HepG2 (cell line): Measurements from ENCODE around the gene TCTA. TPM values are rescaled to one million over a fixed set of nuclear protein-coding genes. Genes with fewer than 3 reads are reported as not detected.
A peak's percentile ranks its signal among the peaks of the same experiment; 100 is the strongest.

Experiments used
- ATAC-seq: fragments of 200-7000 bp; cut with Tn5 transposase; 3 replicates; pipeline ENCODE4 v1.9.1; 2020; ENCODE audit warnings: mild to moderate bottlenecking, moderate library complexity
- BruUV-seq: library from RNA; stranded (reverse); fragments of 400-500 nt; replicated peaks from 2 replicates; lab custom pipeline; 2021; lab: Mats Ljungman, UMichigan
- CTCF ChIA-PET: fragments of 300-600 bp; formaldehyde crosslinking; extraction: SDS; loops from one replicate; lab custom pipeline; 2021; ENCODE audit warnings: low total read pairs, inconsistent platforms, low intra/inter-chr PET ratio; lab: Yijun Ruan, JAX
- POLR2A ChIA-PET: fragments of 350-600 bp; sonication (Branson Sonifier 250); formaldehyde crosslinking; loops from one replicate; lab custom pipeline; 2020; ENCODE audit warnings: antibody characterized with exemption, inconsistent platforms; lab: Yijun Ruan, JAX
- DNase-seq: peaks from one replicate; pipeline ENCODE4 v3.0.0-alpha.2; 2015; ENCODE audit warnings: low spot score
- FAIRE-seq: peaks from 3 replicates; lab custom pipeline; 2011; peaks lifted over from hg19 to GRCh38; lab: Jason Lieb, UNC
- H2AFZ ChIP-seq: one replicate; pipeline ENCODE4 v1.6.1; 2011; ENCODE audit warnings: low read length, inconsistent platforms
- H3K27ac ChIP-seq: fragments of 300-600 bp; 3 replicates; pipeline ENCODE4 v1.8.0; 2011; ENCODE audit warnings: mixed run types, mild to moderate bottlenecking, mixed read lengths, low read length, inconsistent platforms; ENCODE audit not compliant: insufficient read depth; ENCODE audit errors: extremely low read length
- H3K27me3 ChIP-seq, 2 experiments: fragments of 200-600 bp in 1 of 2; 2 replicates in 1 of 2; 3 replicates in 1 of 2; pipeline versions ENCODE4 v1.6.0 to v1.8.0; 2011; ENCODE audit warnings: low read length in 2 of 2, mild to moderate bottlenecking in 2 of 2, moderate library complexity in 2 of 2, inconsistent platforms in 1 of 2; ENCODE audit not compliant: insufficient read depth in 2 of 2, control insufficient read depth in 1 of 2
- H3K36me3 ChIP-seq, 2 experiments: fragments of 200-600 bp in 1 of 2; replicated peaks in 1 of 2; 2 replicates in 1 of 2; 3 replicates in 1 of 2; pipeline versions ENCODE4 v1.5.1 to v1.8.0; 2011; ENCODE audit warnings: low read length in 2 of 2, inconsistent platforms in 1 of 2; ENCODE audit not compliant: insufficient read depth in 2 of 2, control insufficient read depth in 1 of 2
- H3K4me1 ChIP-seq: 2 replicates; pipeline ENCODE4 v1.5.1; 2012; ENCODE audit warnings: low read length, inconsistent platforms; ENCODE audit not compliant: insufficient read depth
- H3K4me2 ChIP-seq: 2 replicates; pipeline ENCODE4 v1.6.0; 2011; ENCODE audit warnings: low read depth, low read length, inconsistent platforms
- H3K4me3 ChIP-seq, 3 experiments: fragments of 200-600 bp in 1 of 3; sonication (generic), shearing (Covaris generic) in 1 of 3; replicated peaks in 1 of 3; 2 replicates each; pipeline ENCODE4 v1.5.1; 2011 to 2016; ENCODE audit warnings: low read length in 3 of 3, inconsistent platforms in 2 of 3, low read depth in 2 of 3, mild to moderate bottlenecking in 2 of 3, control low read depth in 1 of 3, mixed read lengths in 1 of 3; ENCODE audit not compliant: insufficient read depth in 1 of 3
- H3K79me2 ChIP-seq: one replicate; pipeline ENCODE4 v1.6.1; 2011; ENCODE audit warnings: low read length, inconsistent platforms; ENCODE audit not compliant: insufficient read depth
- H3K9ac ChIP-seq: 2 replicates; pipeline ENCODE4 v1.6.0; 2011; ENCODE audit warnings: mild to moderate bottlenecking, low read depth, low read length, inconsistent platforms; ENCODE audit not compliant: insufficient read depth
- H3K9me3 ChIP-seq: 2 replicates; pipeline ENCODE4 v1.5.1; 2012; ENCODE audit warnings: mild to moderate bottlenecking, low read length
- H4K20me1 ChIP-seq: 2 replicates; pipeline ENCODE4 v1.6.0; 2011; ENCODE audit warnings: inconsistent platforms, mild to moderate bottlenecking, low read length, moderate library complexity; ENCODE audit not compliant: insufficient read depth
- PCBP2 ChIP-seq: fragments of 200-400 bp; formaldehyde crosslinking; optimal IDR thresholded peaks from 2 replicates; pipeline ENCODE3; 2018; ENCODE audit warnings: low read length, low read depth; ENCODE audit not compliant: poor library complexity, severe bottlenecking
- TIGD3 ChIP-seq: sonication (generic); formaldehyde crosslinking; IDR thresholded peaks from 2 replicates; pipeline ENCODE4 v1.5.1; 2020; ENCODE audit warnings: mild to moderate bottlenecking, missing genetic modification reagents, borderline replicate concordance
- ZBTB26 ChIP-seq: IDR thresholded peaks from 2 replicates; pipeline ENCODE4 v1.6.1; 2016; ENCODE audit warnings: missing compliant biosample characterization, missing genetic modification reagents, borderline replicate concordance
- ZNF432 ChIP-seq: sonication (generic); formaldehyde crosslinking; IDR thresholded peaks from 2 replicates; pipeline ENCODE4 v1.5.0; 2020; ENCODE audit warnings: missing genetic modification reagents, mild to moderate bottlenecking, borderline replicate concordance
- ZNF629 ChIP-seq: sonication (generic); formaldehyde crosslinking; conservative IDR thresholded peaks from 2 replicates; pipeline ENCODE4 v1.5.0; 2020; ENCODE audit warnings: missing genetic modification reagents
- WGBS: methylation state at CpG from one replicate; pipeline ENCODE4 v1.1.6; 2017; ENCODE audit warnings: low lambda C conversion rate; 5-methylcytosine and 5-hydroxymethylcytosine counted together
- in situ Hi-C: cut with HindIII; loops from 2 replicates; pipeline ENCODE4 v1.10.0; 2017; ENCODE audit warnings: low pct_unique_long_range_greater_than_20kb; ENCODE audit not compliant: extremely low pct_ligation_motif_present
- intact Hi-C: fragments of 100-400 bp; cut with micrococcal nuclease; formaldehyde crosslinking; loops from one replicate; pipeline ENCODE4 v1.10.0; 2022; ENCODE audit not compliant: unreplicated experiment
- polyA plus RNA-seq, 8 experiments: library from polyadenylated mRNA; depleted of rRNA in 3 of 8; stranded (reverse) in 7 of 8; unstranded in 1 of 8; fragments of >200 nt; fragmentation: Illumina TruSeq in 4 of 8; extraction: Trizol in 4 of 8; gene quantifications; 2 replicates each; pipeline versions ENCODE4 v1.2.1 to v1.2.3, GENCODE V29; 2011 to 2016; ENCODE audit warnings: low read depth in 4 of 8, missing spikeins in 1 of 8, mixed read lengths in 1 of 8; ENCODE audit not compliant: insufficient read depth in 1 of 8
- total RNA-seq, 5 experiments: library from RNA; depleted of rRNA; stranded (reverse); fragments of >200 nt; fragmentation: Illumina TruSeq; extraction: Trizol; gene quantifications; 2 replicates each; pipeline ENCODE4 v1.2.3, GENCODE V29; 2016; ENCODE audit warnings: low read depth in 1 of 5

TCTA gene
- total and polyA plus RNA-seq, 2 of the 13 experiments (the other 11 are each of a cell fraction or from before 2014, with no cell fraction given) = 8.3 to 13.2 TPM

DNA sequence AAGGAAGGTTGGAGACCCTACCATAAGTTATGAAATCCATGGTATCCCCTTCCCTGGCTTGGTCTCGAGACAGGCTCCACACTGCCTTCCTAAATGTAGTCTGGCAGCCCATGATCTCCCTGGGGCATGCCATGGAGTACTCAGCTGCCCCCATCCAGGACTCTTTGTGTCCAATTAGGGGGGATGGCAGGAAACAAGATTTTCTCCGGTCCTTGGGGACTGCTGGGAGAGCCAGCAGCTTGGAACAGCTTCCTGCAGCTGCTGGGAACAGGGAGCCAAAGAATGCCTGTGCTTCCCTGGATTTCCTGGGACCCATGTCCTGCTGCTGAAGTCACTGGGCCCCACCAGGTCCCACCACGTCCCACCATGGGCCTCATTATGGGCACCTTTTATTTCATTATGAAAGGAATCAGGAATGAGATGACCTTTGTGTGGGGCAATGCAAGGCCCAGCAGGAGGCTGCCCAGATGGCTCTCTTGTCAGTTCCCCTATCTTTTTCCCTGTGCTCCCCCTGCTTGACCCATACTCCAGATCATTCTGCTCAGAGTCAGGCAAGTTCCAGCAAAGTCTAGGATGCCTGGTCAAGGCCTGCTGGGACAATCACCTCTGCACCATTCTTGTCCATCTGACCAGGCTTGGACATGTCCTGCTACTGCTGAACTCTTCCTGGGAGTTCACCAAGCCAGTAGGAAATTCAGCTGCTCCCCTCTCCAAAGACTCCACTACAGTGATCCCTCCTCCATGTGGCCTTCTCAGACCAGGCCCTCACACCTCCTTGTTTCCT lies 42.9 kb downstream of the TCTA start (continued):
- TF ChIP-seq ZNF432 (CRISPR knock-in tag) = no peak
- no peak for TF ChIP-seq ZBTB26
- no peak for TF ChIP-seq PCBP2

GRCh38 chr3:49456466-49456865 lies 44.2 kb downstream of the TCTA start:
- Histone ChIP-seq H3K4me2 (no peak overlapping the region), H3K27me3 (no peaks in the 10 kb centered on the region), H3K4me1 (peaks cover 63% of the 10 kb centered on the region), H2AFZ (no peak overlapping the region), H3K79me2 (no peaks in the 10 kb centered on the region), H4K20me1 (no peaks in the 10 kb centered on the region), H3K9ac (no peak overlapping the region), H3K36me3 (no peaks in the 10 kb centered on the region), H3K9me3 (no peaks in the 10 kb centered on the region), H3K27ac (no peak overlapping the region), H3K4me3 (no peak overlapping the region)
- intact Hi-C loops = no loop called here
- in situ Hi-C loops = no loop called here
- FAIRE-seq (no peak), DNase-seq (no peak), ATAC-seq (no peak)
- CTCF ChIA-PET = no interaction called here
- POLR2A ChIA-PET = no interaction called here
- WGBS = 82% methylated on average over 2 of the region's 3 CpGs
- BruUV-seq = no TSS peak
- TF ChIP-seq ZNF629 (peak; percentile 71), TIGD3 (no peak)
